Glomerular visceral epithelial cell (primary cell): Measurements from ENCODE around the gene ALDH1A1.
A peak's percentile ranks its signal among the peaks of the same experiment; 100 is the strongest.
"Not testable (repeated sequence)": the region's sequence is repeated elsewhere in the genome, so short reads cannot be mapped to it uniquely, and the experiment has no call there.

ENCODE experiments used
- DNase-seq: peaks from one replicate; pipeline ENCODE4 v3.0.0-alpha.2; 2016; ENCODE audit errors: extremely low spot score

The ALDH1A1 gene

DNA sequence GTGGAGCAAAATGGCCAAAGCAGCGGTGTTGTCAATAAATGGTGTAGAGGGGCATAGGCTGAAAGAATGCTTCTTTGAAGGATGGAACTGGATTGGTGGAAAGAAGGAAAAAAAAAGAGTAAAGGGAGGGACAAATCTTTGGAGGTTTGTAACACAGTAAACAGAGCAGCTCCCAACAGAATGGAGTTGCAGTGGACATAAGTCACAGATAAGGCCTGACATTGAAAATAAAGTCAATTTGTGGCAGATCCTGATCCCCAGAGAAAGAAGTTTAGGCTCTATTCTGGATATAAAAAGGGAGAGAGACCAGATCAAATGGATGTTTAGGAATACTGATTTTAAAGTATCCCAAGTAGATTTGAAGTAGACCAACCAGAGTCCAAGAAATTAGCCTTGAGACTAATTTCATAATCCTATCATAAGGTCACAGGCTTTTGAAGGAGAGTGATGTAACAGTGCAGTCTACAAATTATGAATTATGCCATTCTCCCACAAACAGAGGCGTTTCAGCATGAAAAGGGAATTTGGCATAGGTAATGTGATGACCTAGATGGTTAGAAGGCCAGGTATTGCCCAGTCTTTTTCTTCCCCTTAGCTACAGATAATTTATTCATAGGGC lies 8.9 kb downstream of the ALDH1A1 start:
- no peak for DNase-seq

DNA sequence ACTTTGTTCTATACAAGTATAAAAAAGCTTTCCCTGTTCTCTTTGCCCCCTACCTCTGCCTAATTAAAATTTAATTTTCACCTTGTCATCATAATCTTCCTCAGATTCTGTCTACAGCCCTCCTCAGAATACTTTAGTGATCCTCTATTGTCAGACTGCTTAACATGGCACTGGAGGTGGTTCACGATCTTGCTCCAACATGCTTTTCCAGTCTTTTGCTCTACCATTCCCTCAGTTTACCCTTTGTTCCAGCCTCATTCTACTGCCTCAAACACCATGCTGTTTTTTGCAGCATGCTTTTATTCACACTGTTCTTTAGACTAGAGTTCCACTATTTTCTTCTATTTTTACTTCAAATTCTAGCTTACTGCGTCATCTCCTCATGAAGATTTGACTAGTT lies 10.4 kb downstream of the ALDH1A1 start:
- no peak for DNase-seq

DNA sequence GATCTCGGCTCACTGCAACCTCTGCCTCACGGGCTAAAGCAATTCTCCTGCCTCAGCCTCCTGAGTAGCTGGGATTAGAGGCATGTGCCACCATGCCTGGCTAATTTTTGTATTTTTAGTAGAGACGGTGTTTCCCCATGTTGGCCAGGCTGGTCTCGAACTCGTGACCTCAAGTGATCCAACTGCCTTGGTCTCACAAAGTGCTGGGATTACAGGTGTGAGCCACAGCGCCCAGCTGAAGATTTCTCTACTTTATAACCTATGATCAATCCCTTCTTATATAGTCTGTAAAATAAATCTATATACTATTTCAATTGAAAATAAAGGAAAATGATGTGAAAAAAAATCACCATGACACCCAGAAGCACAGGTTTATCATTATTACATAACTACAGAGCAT lies 13.3 kb downstream of the ALDH1A1 start:
- DNase-seq = not testable (repeated sequence)

DNA sequence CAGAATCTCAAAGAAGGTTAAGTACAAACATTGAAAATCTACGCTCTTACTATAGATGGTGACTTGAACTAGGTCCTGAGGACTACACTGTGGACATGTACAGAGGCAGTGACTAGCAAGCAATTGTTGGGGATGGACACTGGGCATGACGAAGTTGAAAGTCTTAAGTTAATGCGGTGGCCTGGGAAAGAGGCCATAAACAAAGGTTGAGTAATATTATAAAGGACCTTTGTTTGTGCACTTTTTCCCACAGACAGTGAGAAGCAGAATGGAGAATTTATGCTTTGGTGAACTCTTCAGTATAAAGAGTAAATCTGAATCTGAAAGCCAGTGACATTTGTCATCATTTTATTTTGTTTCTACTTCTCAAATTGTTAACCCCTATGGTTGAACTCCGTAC lies 15.3 kb downstream of the ALDH1A1 start:
- DNase-seq = no peak

DNA sequence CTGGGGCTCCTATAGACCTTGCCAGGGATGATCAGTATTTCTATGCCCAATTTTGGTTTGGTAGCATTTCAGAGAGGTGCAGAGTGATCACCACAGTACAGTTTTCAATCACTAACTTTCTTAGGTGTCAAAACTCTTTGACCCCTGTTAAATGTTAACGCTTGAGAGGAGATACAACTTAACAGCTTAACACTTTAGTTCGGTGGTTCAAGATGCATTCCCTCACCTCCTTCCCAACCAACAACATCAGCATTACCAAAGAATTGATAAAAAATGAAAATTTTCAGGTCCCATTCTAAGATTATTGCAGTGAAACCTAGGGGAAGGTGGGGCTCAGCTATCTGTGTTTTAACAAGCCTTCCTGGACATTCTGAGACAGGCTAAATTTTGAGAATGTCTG lies 16.2 kb downstream of the ALDH1A1 start:
- no peak for DNase-seq

DNA sequence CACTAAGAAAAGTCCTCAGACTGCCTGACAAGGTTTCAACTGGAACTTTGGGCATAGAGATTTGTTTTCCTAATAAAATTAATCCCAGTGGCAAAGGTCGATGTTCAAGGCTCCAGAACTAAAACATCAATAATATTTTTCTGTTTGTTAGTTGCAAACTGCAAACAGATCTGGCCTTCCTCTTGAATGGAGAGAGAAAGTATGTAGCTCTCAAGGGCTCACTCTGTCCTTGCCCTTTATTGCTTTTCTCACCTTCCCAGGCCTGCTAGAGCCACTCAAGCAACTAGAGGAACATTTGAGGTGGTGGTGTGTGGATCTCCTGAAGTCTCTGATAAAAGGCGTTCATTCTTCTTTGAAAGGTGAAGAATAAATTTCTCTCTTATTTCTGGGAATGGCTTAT lies 16.6 kb downstream of the ALDH1A1 start:
- DNase-seq = no peak

DNA sequence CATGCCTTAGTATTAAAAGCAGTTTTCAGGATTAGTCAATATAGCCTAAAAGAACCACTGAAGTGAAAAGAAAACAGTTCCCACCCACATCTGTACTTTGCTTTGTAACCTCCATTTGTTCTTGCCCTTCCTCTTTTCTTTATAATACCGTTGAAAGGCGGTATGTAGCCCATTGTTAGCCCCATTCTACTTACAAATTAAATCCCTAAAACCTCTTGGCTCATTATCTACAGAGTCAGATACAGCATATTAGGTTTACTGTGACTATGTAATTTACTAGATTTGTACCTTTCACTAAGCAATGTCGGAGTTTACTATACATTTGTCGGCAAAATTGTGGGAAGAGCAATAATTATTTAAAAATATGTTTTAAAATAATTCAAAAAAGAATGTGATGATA lies 17.3 kb downstream of the ALDH1A1 start:
- DNase-seq = no peak

DNA sequence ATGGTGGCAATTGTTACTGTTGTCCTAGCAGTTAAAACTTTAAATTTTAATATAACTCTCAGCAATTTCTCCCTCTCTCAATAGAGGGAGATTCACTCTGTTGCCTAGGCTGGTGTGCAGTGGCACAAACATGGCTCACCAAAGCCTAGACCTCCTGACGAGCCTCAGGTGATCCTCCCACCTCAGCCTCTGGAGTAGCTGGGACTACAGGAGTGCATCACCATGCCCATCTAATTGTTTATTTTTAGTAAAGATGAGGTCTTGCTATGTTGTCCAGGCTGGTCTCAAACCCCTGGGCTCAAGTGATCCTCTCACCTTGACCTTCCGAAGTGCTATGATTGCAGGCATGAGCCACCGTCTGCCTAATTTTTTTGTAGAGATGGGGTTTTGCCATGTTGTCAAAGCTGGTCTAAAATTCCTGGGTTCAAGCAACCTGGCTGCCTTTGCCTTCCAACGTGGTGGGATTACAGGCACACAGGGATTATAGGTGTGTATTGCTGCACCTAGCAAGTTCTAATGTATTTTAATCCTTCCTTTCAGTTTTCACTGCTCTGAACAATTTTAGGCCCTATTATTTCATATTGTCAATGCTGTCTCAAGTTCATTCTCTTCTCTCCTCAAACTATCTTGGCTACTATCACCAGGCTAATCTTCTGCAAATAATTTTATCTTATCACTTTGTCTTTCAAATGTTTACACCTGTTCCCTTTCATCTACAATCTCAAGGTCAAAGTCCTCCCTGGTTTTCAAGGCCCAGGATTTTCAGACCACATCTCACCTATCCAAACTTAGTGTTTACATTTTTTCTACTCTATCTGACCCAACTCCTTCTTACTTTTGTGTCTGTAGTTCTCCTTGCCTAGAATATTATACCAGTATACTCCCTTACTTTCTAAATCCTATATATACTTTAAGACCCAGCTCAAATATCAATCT lies 18.9 kb downstream of the ALDH1A1 start:
- DNase-seq = no peak

DNA sequence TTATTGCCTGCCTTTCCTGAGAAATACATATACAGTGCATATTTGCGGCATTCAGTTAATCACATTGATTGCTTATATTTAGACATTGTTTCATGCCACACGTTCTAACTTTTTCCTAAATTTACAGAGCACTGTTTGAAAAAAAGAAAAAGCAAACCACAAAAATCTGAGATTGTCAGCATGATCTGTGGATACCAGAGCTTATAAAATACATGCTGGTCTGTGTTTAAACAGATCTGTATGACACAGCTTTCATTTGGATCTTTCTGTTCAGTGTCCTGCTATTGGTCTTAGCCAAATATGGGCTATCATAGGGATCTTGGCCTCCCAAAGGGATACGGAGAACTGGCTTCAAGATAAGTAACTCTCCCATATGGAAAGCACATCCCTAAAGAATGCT lies 20.2 kb downstream of the ALDH1A1 start:
- DNase-seq = no peak

DNA sequence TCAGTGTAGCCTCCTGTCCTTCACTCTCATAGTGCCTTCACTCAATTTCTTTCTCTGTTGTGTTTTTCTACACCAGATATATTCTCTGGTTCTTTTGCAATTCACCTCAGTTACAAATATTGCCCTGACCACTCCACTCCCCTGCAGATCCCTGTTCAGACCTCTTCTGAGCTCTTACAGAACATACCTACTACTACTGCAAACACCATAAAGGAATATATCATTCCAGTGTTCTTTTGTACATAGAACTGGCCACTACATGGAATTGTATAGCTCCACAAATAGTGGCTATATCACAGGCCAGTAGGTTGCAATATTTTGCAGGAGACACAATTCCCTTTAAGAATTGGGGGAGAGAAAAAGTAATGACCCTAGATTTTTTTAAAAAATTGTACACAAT lies 21.0 kb downstream of the ALDH1A1 start:
- no peak for DNase-seq

DNA sequence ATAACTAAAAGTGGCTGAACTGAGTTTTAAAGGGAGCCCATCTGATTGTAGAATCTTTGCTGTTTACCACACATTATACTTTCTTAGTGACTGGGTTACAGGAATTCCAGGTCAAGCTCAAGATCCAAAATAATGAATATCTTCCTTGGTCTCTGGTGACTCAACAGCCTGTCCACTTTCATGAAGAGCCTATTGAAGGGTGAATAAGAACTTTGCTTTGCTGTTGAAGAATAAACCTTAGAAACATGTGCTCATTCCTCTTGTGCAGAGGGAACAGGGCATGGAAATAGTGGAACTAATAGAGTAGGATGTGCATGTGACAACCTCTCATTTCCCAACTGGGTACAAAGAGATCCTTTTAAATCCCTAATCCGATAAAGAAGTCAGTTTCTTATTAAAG lies 21.4 kb downstream of the ALDH1A1 start:
- DNase-seq = peak; percentile 16

DNA sequence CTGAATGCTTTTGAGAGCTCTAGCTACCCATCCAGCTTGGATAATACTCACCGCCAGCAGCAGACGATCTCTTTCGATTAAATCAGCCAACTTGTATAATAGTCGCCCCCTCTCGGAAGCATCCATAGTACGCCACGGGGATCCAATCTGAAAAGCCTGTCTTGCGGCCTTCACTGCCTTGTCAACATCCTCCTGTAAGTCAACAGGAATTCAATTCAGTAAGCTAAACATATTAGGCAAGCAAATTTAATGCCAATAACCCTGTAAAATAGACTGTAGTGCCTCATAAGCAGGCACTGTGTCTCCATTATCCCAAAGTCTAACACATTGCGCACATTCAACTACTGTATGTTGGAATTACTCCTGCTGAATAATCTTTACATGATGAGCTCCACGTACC lies 22.0 kb downstream of the ALDH1A1 start:
- DNase-seq = no peak

DNA sequence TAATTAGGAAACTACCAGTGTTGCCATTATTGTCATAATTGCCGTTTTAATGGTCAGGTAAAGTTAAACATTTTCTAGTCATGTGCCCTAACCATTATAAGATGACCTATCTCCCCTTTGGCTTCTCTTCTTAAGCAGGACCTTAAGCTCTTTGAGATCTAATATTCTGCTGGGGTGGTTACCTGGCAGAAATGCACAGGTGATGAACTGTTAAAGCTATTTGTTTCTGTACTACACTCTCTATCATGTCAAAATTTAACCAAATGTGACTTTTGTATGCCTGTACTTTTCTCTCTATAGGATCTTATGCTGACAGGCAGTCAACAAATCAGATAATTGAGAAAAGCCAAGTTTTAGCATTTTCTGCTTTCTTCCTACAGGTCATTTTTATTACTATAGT lies 23.3 kb downstream of the ALDH1A1 start:
- no peak for DNase-seq

DNA sequence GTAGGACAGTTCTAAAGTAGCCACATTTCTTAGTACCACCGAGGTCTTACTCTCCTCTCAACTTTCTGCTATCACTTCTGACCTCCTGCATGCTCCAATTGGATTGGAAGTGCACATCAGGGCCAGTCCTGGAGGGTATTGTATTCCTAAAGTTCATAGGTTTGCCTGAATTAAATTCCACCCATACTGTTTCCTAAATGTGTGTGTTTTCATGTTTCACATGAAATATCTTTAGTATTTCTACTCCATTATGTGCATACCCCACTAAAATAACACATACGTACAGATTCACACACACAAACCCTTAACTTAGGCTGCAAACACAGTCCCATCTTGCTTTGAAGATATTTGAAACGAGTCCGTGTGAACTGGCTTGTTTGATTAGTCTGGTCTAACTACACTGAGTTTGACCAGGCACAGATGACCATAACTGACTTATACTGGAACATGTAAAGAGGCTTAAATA lies 24.8 kb downstream of the ALDH1A1 start:
- DNase-seq = no peak

DNA sequence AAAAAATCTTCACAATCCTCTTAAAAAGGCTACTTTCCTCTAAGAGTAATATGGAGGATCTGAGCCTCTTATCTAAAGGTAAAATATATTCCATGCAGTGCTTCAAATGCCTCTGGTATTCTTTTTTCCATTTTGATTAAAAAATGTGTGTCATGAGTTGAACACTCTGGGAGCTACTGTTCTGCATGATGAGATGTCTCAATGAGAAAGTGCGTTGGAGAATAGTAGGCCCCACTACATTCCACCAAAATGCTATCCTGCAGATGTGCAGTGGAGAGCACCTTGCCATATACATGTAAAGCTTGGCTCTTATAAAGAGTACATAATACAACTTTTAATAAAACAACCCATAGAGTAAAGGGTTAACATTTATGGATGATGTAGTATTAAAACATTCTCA lies 26.3 kb downstream of the ALDH1A1 start:
- DNase-seq = no peak

DNA sequence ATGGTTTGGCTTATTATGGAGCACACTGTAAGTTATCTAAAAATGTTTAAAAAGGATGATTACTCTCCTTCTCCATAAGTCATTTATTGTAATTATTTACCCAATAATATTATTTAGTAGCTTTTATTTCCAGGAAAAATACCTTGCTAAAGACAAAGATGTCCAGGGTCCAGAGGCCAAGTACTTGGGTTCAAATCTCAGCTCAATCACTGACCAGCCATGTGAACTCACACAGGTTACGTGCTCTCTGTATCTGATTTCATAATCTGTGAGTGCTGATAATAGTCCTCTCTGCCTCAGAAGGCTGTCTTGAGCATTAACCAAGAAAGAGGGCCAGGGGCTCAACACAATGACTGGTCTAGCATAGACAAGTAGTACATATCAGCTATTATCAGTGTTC lies 27.0 kb downstream of the ALDH1A1 start:
- no peak for DNase-seq

DNA sequence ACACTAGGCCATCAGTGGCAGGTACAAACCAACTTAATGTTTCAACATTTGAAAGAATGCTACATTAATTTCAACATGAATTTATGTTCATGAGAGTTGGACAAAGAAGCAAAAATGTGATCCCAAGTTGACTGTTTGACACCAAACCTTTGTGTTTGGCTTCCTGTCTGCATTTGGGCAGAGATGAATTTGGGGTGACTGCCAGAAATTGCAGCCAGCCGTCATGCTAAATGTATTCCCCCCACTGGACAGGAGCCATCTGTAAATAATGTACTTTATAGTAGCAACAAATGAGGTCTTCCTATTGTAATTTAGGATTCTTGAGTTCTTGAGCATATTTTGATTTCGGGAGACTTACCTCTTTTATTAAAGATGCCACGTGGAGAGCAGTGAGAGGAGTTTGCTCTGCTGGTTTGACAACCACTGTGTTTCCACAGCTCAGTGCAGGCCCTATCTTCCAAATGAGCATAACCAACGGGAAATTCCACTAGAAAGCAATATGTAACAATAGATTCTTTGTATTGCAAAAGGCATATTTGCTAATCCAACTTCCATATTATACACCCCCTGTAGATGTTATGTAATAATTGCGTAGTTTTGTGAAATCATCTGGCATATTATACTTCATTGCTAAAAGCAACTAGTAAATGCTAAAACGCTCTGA lies 27.6 kb downstream of the ALDH1A1 start:
- no peak for DNase-seq

DNA sequence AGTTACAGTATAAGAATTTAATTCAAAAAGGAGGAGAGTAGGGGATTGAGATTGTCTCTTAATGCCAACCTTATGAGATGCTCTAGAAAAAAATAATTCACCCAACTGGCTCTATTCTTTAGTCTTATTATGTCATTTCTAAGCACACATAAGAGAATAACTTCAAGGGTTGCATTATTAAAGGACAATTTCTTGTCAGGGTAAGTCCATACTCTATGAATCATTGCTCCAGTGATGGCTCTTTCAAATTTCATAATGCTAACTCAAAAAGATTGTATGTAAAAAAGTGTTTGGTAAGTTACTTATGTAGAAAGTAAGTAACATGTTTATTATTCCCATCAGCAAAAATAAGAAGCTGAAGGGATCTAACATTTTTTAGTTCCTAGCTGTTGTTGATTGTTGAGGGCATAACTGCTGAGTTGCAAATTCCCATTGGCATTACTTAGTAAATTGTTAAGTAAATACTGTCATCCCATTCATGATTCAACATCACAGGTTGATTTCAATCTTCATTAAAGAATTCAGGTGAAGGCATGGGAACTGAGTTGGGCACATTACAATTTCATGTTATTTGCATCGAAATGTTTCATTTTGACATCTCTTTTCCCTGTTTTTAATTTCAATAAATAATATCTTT lies 28.6 kb downstream of the ALDH1A1 start:
- no peak for DNase-seq

DNA sequence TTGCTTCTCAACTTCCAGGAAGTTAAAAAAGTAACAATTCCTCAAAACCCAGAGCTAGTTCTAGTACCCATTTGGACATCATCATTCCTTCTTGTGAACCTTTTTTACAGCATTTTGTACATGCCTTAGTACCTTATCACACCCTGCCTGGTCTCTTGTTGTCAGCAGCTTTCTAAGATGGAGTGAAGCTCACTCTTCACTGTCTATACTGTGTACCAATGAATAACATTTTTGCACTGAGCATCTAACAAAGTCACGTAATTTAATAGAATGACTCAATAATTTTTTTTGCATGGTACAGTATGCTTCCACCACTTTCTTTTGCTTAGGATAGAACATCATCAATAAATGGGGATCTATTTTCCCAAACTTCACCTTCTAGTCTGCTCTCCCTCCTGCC lies 29.8 kb downstream of the ALDH1A1 start:
- DNase-seq = no peak

DNA sequence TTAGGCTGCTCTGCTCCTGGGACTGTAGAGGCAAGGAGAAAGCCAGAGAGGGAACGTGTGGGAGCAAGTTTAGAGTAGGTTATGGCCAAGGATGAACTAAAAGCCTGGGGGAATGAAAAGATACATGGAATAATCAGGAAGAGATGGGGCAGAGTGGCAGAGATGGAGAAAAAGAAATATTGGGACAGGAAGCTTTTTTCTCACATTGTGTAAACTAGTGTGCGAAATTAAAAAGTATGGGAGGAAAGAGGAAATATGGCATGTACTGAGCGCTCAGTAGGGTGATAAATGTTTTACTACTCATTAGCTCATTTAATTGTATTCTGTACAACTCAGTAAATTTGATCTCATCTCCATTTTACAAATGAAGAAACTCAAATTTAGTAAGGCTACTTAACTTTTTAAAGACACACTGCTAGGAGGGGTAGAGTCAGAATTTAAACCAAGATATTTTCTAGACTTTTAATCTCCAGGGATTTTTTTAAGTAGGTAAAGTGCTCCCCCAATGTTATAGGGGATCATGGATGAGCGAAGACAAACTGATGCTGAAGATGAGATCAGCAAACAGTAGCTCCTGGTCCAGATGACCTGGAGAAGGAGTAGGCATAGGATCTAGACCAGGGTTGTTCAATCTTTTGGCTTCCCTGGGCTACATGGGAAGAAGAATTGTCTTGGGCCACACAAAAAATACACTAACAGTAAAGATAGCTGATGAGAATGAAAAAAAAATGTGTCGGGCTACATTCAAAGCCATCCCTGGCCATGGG lies 30.8 kb downstream of the ALDH1A1 start:
- DNase-seq = no peak

DNA sequence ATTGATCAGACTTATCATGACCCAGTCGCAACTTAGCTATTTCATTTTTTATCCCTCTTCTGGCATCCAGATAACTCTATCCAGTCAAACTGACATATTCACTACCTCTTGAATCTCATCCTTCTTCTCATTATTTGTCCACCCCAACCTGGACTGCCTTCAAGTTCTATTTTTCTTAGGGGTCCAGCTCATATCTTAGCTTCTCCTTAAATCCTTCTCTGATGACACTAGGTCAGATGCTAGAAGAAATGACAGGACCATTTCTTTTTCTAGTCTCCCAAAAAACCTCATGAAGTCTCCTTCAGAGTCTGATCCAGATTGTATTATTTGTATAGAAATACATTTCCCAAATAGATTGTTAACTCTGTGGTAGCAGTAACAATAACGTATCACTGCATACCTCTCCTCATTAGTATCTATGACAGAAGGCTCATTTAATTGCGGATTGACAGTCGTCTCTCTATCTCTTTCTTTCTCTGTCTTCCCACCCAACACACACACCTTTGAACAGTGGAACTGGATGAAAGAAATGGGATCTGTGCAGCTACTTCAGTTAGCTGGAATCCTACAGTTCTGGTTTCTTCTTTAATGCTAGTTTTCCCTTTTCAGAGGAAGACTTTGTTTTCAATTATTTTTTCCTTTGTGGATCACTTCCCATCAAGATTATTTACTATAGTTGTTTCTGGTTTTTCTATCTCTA lies 33.5 kb downstream of the ALDH1A1 start:
- no peak for DNase-seq
